SH-SY5Y (cell line): ENCODE measurements around the gene ZFPM1.

Source experiments
- GATA2 ChIP-seq: IDR thresholded peaks from 2 replicates; pipeline ENCODE4 v1.6.1; 2011; ENCODE audit warnings: mild to moderate bottlenecking, low read depth, low read length
- GATA3 ChIP-seq: IDR thresholded peaks from 2 replicates; pipeline ENCODE4 v1.6.1; 2011; ENCODE audit warnings: low read depth, mild to moderate bottlenecking, low read length, moderate library complexity

The ZFPM1 gene

DNA sequence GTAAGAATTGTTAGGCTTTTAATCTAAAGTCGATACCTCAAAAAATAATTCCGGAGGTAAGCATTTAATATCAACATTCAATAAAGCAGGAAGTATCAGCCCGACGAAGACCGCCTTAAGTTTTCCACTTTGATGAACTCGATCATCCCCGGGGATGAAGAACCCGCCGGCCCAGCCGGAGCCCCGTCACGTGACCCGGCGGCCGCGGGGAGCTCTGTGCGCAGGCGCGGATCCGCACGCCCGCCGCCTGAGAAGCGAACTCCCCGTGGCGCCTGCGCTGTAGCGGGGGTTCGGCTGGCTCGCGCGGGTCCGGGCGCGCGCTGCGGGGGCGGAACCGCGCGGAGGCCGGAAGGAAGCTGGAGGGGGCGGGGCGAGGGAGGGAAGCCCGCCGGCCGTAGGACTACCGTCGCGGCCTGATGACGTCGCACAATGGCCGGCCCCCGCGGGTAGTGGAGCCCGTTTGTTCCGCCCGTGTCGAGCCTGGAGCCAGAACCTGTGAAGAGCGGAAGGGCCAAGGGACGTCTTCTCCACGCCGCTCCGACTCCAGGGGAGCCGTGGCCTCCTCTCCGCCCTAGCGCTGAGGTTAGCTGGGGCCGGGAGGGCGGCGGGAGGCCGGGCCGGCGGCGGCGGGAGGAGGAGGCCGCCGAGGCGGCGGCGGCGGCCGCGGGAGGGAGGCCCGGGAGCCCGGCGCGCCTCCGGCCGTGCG, 117.1 kb downstream of the ZFPM1 start, which contains the start of gene ZC3H18:
ZC3H18 (plus strand) TSS at position 419 of the 706 bp plus-strand sequence. CDS start 6,721 bp downstream, outside the sequence.
- TF ChIP-seq GATA2 (no peak; the same call in 1 of the 2 replicates), GATA3 (no peak)

DNA sequence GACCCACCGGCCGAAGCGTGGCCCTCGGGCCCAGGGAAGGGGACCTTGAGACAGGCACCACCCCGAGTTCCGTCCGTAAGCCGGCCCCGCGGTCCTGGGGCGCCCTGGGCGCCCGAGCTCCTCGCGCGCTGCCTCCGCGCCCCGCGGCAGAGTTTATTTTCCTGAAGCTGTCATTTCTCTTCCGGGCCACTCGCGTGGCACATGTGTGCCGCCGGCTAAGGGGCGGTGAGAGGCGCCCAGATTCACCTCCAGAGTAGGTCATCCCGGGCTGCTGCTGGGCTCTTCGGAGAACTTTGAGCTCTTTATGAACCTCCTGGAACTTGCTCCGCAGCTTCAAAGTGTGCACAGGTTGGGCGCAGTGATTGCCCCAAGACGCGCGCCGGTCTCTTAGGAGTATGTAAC, 117.6 kb downstream of the ZFPM1 start:
- TF ChIP-seq GATA3 (no peak), GATA2 (no peak)

DNA sequence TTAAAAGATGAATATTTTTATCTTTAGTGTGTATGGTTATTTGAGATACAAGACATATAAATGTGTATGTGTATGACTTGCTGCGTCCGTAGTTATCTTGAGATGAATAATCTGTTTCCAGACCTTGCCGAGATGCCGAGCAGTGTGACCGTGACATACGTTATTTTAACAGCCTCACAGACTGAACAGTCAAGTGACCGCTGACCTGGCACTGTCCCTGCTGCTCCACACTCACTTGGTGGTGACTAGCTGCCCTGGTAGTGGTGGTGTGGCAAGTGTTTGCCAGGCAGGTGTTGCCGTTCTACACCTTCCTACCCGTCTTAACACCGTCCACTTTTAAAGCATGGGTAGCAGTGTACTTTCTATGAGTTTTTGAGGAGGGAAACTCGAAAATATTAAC, 122.2 kb downstream of the ZFPM1 start:
- TF ChIP-seq GATA2 (no peak), GATA3 (no peak)

DNA sequence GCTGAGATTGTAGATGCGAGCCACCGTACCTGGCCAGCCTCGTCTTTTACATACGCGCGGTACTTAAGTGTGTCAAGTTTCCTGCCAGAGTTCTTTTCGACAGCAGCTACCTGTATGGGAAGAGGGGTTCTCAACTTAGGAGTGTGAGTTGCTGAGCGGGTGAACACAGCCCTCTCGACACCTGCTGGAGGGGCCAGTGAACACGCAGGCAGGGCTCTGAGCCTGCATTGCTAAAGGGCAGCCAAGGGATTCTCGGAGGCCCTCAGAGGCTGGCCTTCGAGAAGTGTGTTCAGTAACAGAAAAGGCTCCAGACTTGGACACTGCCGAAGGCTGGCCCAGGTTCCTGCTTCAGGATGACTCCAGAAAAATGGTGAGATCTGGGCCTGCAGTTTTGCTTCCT, 123.2 kb downstream of the ZFPM1 start:
- TF ChIP-seq GATA2 (no peak), GATA3 (no peak)

DNA sequence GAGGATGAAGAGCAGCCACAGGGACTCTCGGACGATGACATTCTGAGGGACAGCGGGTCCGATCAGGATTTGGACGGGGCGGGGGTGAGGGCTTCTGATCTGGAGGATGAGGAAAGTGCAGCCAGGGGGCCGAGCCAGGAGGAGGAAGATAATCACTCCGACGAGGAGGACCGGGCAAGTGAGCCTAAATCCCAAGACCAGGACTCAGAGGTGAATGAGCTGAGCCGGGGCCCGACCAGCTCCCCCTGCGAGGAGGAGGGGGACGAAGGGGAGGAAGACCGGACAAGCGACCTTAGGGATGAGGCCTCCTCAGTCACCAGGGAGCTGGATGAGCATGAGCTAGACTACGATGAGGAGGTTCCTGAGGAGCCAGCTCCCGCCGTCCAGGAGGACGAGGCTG, 124.1 kb downstream of the ZFPM1 start:
- TF ChIP-seq GATA3 (no peak), GATA2 (no peak)

DNA sequence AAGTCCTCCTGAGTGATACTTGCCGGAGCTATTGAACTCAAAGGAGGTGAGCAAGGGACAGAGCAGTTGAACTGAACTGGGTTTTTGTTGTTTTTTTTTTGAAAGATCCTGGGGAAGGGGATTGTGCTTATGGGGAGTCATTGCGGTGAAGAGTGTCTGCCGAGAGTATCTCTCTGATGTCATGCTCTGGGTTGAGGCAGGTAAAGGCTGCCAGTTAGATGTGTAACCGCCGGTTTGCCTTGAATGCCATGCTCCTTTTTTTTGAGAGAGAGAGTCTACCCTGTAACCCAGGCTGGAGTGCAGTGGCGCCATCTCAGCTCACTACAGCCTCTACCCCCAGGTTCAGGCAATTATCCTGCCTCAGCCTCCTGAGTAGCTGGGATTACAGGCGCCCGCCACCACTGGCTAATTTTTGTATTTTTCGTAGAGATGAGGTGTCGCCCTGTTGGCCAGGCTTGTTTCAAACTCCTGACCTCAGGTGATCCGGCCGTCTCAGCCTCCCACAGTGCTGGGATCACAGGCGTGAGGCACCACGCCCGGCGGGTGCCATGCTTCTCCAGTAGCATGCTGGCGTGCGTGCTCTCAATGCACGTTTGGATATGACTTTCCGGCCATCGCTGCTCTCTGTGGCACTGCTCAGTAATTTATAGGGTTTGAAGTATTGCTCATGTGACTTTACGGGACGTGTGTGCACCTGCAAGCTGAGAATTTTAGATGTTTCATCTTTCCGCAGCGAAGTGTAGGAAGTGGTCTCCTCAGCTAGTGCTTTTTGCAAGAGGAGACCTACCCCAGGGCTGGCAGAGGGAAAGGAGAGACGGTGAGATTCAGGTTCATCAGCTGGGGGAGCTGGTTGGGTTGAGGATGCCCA, 125.6 kb downstream of the ZFPM1 start:
- TF ChIP-seq GATA3 (no peak), GATA2 (no peak)

DNA sequence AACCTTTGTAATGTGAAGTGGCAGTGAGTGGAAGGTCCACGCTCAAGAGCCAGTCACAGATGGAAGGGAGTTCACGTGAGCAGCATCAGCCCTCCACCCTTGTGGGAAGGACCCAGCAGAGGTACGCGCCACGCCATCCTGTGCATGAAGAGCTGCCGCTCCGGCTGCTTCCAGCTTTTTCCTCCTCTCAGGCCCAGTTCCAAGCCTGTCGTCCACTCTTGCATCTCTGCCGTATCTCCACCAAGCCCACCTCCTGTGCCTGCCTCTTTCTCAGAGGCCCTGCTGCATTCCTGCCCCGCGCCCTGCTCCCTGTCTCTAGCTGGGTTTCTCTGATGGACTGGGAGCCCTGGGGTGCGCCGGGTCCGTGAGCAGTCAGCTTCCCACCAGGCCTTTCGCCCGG, 127.3 kb downstream of the ZFPM1 start:
- TF ChIP-seq GATA2: no peak
- no peak for TF ChIP-seq GATA3

DNA sequence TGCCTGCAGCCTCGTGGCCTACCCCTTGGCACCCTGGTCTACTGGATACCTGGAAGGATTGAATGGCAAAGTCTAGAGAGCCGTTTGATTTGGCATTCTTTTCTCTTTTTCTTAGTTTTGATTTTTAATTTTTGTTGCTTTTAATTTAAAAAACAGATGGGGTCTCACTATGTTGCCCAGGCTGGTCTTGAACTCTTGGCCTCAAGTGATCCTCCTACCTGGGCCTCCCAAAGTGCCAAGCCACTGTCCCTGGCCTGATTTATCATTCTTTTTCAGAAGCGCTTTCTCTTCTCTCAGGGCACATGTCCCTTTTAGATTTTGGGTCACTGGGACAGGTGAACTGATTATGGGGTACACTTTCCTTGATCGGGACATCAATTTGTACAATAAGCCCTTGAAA, 128.0 kb downstream of the ZFPM1 start:
- no peak for TF ChIP-seq GATA3
- TF ChIP-seq GATA2: no peak

DNA sequence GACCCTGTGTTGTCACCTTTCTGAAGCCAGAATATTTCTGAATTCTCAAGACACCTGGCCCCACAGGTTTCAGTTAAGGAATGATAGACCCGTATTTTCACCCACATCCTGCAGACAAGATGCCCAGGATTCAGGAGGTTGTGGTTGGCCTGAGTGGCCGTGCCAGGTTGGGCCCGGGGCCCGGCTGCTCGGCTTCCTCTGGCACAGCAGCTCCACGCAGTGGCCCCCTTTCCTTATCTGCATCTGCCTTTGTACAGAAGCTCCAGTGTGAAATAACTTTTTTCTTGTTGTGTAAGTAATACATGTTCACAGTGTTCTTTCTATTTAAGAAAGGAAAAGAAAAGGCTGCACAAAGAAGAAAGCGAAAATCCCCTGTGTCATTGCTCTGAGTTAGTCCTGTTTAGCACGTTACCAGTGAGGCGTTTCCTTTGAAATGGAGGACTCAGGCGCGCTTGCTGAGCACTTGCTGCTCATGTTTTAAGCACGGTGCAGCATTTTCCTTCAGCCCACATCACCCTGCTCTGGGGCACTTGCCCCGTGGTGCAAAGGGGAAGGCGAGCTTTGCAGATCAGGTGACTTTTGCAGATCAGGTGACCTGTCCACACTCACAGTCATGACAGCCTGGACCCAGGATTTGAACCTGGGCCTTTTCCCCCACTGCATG, 130.0 kb downstream of the ZFPM1 start:
- no peak for TF ChIP-seq GATA2
- TF ChIP-seq GATA3: no peak

DNA sequence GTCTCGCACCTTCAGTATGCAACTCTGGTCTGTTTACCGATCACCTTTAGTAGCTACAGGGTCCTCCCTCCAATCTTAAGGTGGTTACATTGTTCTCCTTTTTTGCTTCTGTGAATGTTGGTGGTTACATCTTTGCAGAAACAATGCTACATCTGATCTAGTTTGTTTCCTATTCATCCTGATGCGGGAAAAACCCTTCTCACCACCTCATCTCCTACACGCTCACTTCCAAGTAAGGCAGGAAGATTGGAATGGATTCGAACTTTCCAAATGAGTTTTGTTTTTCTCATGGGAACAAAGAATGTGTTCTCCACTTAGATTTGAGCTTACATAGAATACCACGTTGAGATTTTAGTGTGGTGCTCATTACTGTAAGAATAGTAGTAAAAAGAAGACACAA, 131.6 kb downstream of the ZFPM1 start:
- no peak for TF ChIP-seq GATA3
- no peak for TF ChIP-seq GATA2

DNA sequence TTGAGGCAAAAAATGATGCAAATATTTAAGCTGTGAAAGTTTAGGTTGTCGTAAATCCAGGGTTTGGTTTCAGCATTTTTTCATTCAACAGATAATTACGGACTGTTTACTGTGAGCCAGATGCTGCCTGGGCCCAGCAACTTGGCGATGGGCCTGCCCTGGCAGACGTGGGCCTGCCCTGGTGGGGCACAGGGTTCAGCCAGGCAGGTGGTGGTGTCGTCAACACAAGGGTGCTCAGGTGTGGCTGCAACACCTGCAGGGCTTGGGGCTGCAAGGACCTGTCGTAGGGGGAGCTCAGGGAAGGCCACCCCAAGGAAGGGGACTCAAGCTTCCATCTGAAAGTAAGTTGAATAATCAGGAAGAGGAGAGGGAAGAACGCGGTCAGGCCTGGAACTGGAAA, 132.2 kb downstream of the ZFPM1 start:
- no peak for TF ChIP-seq GATA2
- no peak for TF ChIP-seq GATA3

DNA sequence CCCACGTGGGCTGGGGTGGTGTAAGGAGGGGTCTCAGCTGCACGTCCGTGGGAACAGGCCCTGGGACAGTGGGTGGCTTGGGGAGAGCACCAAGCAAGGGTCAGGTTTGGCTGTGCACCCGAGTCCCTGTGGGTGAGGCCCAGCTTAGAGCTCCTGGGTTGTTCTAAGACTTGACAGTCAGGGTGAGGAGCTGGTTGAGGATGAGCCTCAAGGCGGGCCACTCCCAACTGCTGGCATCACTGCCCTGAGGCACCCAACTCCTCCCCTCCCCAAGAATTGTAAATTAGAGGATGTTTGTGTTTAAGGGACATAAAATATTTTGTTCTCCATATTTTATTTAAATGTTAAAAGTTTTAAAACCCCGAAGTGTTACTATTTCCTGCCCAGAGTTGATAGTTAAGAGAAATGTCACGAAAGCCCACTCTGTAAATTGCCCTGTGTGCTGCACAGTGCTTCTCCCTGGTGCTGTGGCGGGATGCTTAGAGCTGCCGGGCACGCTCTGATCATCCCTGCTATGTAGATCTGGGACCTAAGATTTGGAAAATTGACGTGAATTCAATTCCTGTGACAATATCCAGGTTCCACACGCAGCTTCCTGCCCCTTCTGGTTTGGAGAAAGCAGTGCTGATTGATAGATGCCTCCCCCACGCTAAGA, 133.0 kb downstream of the ZFPM1 start:
- TF ChIP-seq GATA2: no peak
- no peak for TF ChIP-seq GATA3
